HT1080 (cell line): ENCODE data around the gene ISCU. TPM values are rescaled to one million over a fixed set of nuclear protein-coding genes. Genes with fewer than 3 reads are reported as not detected.
A peak's percentile ranks its signal among the peaks of the same experiment; 100 is the strongest.

ENCODE experiments used
- DNase-seq: peaks from one replicate; pipeline ENCODE4 v3.0.0-alpha.2; 2015; ENCODE audit warnings: low read depth
- polyA plus RNA-seq, 2 experiments: library from polyadenylated mRNA; depleted of rRNA; stranded (reverse); fragments of >200 nt; gene quantifications; 2 replicates each; pipeline ENCODE4 v1.2.3, GENCODE V29; 2015
- total RNA-seq: library from RNA; depleted of rRNA; stranded (reverse); fragments of >200 nt; shearing (Covaris generic); gene quantifications from 2 replicates; pipeline ENCODE4 v1.2.3, GENCODE V29; 2014; rRNA removed

Gene ISCU
- 183 and 190 TPM in 2 replicates for total RNA-seq
- polyA plus RNA-seq (2015; cell fraction: cytosol; rRNA removed), result 64.9 and 78.7 TPM in 2 replicates
- polyA plus RNA-seq (2015; cell fraction: nucleus; rRNA removed), result 99.3 and 104 TPM in 2 replicates

DNA sequence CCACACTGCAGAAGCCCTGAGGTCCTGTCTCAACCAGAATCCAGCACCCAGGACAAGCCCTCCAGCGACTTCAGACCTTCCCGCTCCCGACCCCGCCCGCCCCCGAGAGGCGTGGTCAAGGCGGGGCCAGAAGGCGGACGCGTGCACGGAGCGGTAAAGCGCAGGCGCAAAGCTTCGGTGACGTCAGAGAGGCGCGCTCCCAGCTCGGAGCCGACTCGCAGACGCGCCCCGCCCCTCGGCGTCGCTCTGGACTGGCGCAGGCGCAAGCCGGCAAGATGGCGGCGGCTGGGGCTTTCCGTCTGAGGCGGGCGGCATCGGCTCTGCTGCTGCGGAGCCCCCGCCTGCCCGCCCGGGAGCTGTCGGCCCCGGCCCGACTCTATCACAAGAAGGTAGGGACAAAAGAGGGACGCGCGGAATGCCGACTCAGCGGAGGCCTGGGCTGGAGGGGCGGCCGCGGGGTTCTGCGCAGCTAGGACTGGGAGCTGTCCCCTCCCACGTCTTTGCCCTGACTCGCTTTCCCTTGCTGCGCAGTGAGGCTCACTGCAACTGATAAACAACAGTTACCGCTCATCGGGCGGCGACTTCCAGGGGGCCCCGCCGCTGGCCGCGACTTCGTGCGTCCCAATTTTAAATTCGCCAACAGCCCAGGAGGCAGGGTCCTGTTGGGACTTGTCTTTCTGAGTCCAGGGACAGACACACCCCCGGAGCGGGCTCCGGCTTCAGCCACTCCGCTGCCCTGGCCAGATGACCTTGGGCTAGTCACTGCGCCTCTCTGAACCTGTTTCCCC lies at the start of gene ISCU:
Gene ISCU, plus strand, starts transcription at position 249 of the 788 bp plus-strand sequence. Its CDS starts 27 bp downstream, at position 276.
- DNase-seq, result peak; percentile 96

- no peak for DNase-seq
Observed at GRCh38 chr12:108514468-108514972, 47.9 kb upstream of the ISCU start.

- peak; percentile 99 for DNase-seq
Observed at GRCh38 chr12:108514973-108515814, 47.2 kb upstream of the ISCU start, which contains the start of gene FICD. TSS of gene FICD (plus strand) at chr12:108515277. CDS start at chr12:108516973, 1,696 bp downstream.

- no peak for DNase-seq
Observed at GRCh38 chr12:108515916-108516315, 46.5 kb upstream of the ISCU start.

GRCh38 chr12:108516511-108517275 lies 45.7 kb upstream of the ISCU start:
- no peak for DNase-seq

GRCh38 chr12:108517288-108518100 lies 44.9 kb upstream of the ISCU start:
- DNase-seq, result no peak

DNA sequence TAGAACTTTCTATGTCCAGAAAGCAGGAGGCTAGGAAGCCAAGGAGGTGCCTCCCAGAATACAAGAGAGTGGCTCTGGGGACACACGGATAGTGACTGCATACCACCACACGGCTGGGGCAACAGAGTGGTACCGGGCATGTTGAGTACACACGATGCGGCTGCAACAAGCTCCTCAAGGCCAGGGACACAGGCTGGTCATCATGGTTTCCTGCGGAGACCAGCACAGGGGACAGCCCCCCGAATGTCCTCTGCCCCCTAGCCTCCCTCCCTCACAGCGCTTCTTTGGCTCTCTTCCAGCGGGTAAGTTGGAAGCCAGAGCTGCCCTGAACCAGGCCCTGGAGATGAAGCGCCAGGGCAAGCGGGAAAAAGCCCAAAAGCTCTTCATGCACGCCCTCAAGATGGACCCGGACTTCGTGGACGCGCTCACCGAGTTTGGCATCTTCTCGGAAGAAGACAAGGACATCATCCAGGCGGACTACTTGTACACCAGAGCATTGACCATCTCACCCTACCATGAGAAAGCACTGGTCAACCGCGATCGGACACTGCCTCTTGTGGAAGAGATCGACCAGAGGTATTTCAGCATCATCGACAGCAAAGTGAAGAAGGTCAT lies 44.2 kb upstream of the ISCU start:
- no peak for DNase-seq

- no peak for DNase-seq
Observed at GRCh38 chr12:108518716-108519496, 43.5 kb upstream of the ISCU start.

- no peak for DNase-seq
Observed at GRCh38 chr12:108519558-108519957, 42.8 kb upstream of the ISCU start.

DNA sequence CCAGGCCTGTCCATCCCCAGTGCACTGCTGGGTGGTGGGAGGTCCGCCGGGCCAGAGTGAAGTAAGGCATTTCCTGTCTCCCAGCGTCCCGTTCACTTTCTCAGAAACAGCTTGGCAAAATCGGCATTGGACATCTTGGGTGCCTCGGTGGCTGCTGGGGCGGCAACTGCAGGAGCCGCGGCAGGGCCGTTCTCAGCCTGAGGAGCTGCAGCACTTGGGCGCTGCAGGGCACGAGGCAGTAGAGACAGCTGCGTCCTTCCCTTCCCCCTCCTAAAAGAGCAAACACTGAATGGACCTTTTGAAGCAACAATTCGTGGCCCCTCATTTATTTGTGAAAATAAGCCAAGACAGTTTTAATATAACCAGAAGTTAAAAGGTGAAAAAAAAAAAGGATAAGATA lies 39.0 kb upstream of the ISCU start:
- no peak for DNase-seq

- peak; percentile 77 for DNase-seq
Observed at GRCh38 chr12:108525681-108526080, 36.7 kb upstream of the ISCU start.

DNA sequence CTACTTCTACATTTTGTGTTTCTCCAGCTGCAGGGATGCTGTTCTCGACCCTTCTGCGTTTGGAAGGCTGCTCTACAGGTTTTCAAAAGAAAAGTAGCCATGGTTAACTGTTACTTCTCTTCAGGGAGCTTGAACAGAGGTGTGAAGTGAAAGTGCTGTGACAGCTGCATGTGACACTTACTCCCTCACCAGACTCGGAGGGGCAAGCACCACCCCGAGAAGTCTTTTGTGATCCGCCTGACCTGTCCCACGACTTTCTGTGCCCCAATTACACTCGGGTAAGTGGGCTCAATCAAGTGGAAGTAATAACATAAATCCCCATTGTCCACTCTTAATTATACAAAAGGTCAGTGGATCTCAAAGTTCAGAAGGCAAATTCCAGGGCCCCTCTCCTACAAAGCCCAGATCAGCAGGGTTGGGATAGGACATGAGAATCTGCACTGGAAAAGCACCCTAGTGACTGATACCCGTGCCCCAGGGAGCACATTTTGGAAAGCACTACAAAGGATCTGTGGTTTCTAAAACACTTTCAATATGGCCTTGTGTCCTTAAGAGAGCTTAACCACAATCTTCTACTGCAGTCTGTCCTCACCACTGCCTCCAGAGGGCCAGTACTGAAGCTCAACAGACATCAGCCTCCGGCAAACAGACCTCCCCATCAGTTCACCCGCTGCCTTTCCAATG lies 35.8 kb upstream of the ISCU start:
- no peak for DNase-seq

GRCh38 chr12:108527166-108527496 lies 35.3 kb upstream of the ISCU start:
- DNase-seq, result no peak

DNA sequence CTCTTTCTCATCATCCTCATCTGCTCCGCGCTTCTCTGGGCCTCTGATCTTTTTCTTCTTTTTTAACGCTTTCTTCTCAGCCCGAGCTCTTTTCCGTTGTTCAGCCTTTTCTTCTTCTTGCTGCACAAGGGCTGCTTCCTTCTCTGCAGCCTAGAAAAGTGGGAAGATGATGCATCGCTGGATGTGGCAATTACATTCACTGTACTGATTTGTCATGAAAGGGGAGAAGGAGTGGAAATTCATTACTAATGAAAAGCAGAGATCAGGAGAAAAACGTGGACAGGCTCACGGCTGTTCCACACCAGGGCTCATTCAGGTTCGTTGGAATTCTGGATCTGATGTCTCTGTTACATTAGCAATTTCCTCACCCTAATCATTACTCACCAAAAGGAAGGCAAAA lies 32.2 kb upstream of the ISCU start:
- no peak for DNase-seq

DNA sequence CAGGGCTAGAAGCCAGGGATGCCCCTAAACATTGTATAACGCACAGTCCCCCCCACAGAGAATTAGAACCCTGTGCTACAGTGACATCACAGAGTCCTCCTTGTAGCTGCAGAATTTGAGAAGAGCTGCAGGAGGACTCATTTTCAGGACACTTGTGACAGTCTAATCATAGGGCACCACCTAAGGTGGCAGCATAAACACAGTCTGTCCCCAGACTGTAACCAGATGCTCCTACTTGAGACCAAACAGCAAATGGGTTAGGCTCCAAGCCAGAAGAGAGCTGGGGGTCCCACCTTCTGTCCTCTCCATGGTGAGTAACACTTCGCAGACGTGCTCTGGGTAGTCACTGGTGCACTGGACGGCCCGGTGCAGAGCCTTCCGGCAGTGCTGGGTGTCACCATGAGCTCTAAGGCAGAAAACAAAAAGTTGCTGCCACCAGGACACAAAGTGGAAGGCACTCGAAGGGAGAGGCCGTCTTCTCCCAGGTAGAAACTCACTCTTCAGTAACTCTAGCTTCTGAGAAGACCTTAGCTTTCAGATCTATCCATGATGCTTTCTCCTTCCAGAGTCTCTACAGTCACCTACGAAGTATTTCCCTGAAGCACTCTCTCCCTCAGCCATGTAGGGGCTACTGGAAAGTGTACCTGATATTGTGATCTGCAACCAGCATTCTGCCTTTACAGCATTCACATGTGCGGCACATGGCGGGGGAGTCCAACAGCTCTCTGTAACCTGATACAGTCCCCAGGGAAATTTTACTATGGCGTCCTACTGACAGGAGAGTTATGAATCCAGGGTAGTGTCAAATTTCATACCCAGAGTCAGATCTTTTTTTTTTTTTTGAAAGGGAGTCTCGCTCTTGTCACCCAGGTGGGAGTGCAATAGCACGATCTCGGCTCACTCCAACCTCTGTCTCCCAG lies 30.2 kb upstream of the ISCU start:
- no peak for DNase-seq

- no peak for DNase-seq
Observed at GRCh38 chr12:108538146-108538545, 24.2 kb upstream of the ISCU start.

- no peak for DNase-seq
Observed at GRCh38 chr12:108538616-108539195, 23.7 kb upstream of the ISCU start.
